Duodenal mucosa (tissue), 2 donors: Measurements from ENCODE around the gene FBXO3.

Experiments
- H3K27ac ChIP-seq: one replicate; pipeline ENCODE4 v1.7.0; 2013; ENCODE audit warnings: low read depth, low read length
- H3K27me3 ChIP-seq, 2 donors: one replicate each; pipeline ENCODE4 v1.7.0; 2013; ENCODE audit warnings: low read length in 2 of 2, control low read depth in 1 of 2; ENCODE audit not compliant: insufficient read depth in 2 of 2, control insufficient read depth in 1 of 2
- H3K36me3 ChIP-seq, 2 donors: one replicate each; pipeline ENCODE4 v1.7.0; 2013; ENCODE audit warnings: low read length in 2 of 2, control low read depth in 1 of 2; ENCODE audit not compliant: insufficient read depth in 2 of 2, control insufficient read depth in 1 of 2
- H3K4me1 ChIP-seq, 2 donors: one replicate each; pipeline ENCODE4 v1.7.0; 2013; ENCODE audit warnings: low read length in 2 of 2, control low read depth in 1 of 2; ENCODE audit not compliant: insufficient read depth in 2 of 2, control insufficient read depth in 1 of 2
- H3K4me3 ChIP-seq, 2 donors: one replicate each; pipeline ENCODE4 v1.7.0; 2013; ENCODE audit warnings: low read length in 2 of 2, low read depth in 1 of 2
- H3K9ac ChIP-seq, 2 donors: one replicate each; pipeline ENCODE4 v1.7.0; 2013; ENCODE audit warnings: low read length in 2 of 2, low read depth in 1 of 2
- H3K9me3 ChIP-seq, 2 donors: one replicate each; pipeline ENCODE4 v1.7.0; 2013; ENCODE audit warnings: low read length in 2 of 2, control low read depth in 1 of 2; ENCODE audit not compliant: control insufficient read depth in 1 of 2

The FBXO3 gene

GRCh38 chr11:33747979-33748378 is 26.3 kb downstream of the FBXO3 start:
- H3K4me3 ChIP-seq: no peak overlapping the region
- no peaks in the 10 kb centered on the region for H3K27me3 ChIP-seq
- H3K4me1 ChIP-seq: no peaks in the 10 kb centered on the region
- no peaks in the 10 kb centered on the region for H3K9me3 ChIP-seq
- no peak overlapping the region for H3K9ac ChIP-seq
- no peak overlapping the region for H3K27ac ChIP-seq
- peaks cover 5 to 40% of the 10 kb centered on the region in 2 donors for H3K36me3 ChIP-seq

- H3K4me3 ChIP-seq: no peak overlapping the region
- H3K4me1 ChIP-seq: no peaks in the 10 kb centered on the region
- no peaks in the 10 kb centered on the region for H3K27me3 ChIP-seq
- peaks cover 0 to 23% of the 10 kb centered on the region in 2 donors for H3K36me3 ChIP-seq
- no peak overlapping the region for H3K9ac ChIP-seq
- no peaks in the 10 kb centered on the region for H3K9me3 ChIP-seq
- no peak overlapping the region for H3K27ac ChIP-seq
Measured at GRCh38 chr11:33743291-33743690, 31.0 kb downstream of the FBXO3 start.

DNA sequence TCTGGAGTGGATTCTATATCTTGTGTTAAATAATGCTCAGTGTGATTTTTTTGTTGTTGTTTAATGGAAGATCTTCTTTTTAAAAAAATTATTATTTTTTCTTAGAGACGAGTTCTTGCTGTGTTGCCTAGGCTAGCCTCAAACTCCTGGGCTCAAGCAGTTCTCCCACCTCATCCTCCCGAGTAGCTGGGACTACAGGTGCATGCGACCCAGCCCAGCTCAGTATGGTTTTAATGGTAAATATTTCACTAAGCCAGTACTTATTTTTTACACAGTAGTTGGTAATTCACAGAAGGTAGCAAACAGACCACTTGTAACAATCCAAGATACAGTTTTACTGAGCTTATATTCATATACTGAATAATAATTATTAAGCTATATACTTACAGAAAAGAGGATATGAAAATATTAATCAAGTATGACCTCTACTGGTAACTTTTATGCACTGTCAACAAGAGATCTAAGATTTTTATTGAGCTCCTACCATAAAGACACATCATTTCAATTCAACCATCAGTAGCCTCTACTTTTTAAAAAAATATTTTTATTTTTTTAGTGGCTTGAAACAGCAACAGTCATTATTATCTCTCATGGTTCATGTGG is 32.0 kb downstream of the FBXO3 start:
- H3K4me3 ChIP-seq: no peak overlapping the region
- H3K9ac ChIP-seq: no peak overlapping the region
- no peak overlapping the region for H3K27ac ChIP-seq
- H3K27me3 ChIP-seq: no peaks in the 10 kb centered on the region
- peaks cover 0 to 23% of the 10 kb centered on the region in 2 donors for H3K36me3 ChIP-seq
- H3K9me3 ChIP-seq: no peaks in the 10 kb centered on the region
- peaks cover 0 to 2% of the 10 kb centered on the region in 2 donors for H3K4me1 ChIP-seq

DNA sequence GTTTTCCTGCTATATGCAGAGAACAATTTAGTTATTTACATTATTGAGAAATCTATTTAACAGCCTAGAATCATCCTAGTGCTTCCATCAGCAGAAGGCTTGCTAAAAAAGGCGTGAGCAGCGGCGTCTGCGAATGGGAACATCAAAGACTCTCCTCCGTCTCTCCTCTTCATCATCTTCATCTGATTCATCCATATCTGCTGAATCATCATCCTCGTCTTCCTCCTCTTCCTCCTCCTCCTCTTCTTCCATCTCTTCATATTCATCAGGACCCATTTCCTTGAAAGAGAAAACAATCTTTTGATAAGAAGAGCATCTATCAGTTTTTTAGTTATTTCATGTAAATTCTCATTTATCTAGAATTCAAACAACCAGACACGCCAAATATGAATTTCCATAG is 32.5 kb downstream of the FBXO3 start:
- Histone ChIP-seq H3K27ac (no peak overlapping the region), H3K36me3 (peaks cover 0 to 20% of the 10 kb centered on the region in 2 donors)

GRCh38 chr11:33737362-33737821 is 36.9 kb downstream of the FBXO3 start:
- Histone ChIP-seq H3K27me3 (no peaks in the 10 kb centered on the region), H3K4me3 (no peak overlapping the region), H3K27ac (peak overlapping the region; percentile 17), H3K36me3 (no peaks in the 10 kb centered on the region), H3K4me1 (peaks cover 20 to 24% of the 10 kb centered on the region in 2 donors), H3K9ac (no peak overlapping the region), H3K9me3 (no peaks in the 10 kb centered on the region)

More for the DNA sequence above, 32.5 kb downstream of the FBXO3 start:
- no peaks in the 10 kb centered on the region for H3K27me3 ChIP-seq
- peaks cover 0 to 8% of the 10 kb centered on the region in 2 donors for H3K4me1 ChIP-seq
- H3K9ac ChIP-seq: no peak overlapping the region
- H3K4me3 ChIP-seq: no peak overlapping the region
- no peaks in the 10 kb centered on the region for H3K9me3 ChIP-seq

DNA sequence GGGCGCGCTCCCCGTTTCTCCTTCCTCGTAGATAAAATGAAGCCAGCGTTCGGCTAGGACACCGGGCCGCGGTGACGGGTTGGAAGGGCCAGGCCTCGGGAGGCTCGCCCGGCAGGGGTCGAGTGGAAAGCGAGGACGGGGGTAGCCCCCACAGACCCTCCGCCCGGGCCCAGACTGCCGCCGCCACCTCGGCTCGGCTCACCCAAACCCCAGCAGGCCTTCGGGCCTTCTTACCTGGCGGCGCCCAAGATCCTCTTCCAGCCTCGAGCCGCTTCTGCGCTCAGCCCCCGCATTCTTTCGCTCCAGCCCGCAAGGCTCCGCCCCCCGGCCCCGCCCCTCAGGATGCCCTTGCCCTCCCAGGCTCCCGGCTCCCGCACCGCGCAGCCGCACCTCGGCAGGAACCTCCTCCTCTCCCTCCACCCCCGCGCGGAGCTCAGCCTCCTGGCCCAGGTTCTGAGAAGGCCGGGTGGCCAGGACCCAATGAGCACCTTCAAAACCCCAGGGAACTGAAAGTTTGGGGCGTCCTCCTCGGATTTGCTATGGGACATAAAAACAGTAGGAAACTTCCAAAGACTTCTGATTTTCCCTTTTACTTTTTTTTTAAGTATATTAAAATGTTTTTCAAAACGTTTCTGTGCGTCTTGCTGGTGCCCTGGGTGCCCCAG is 38.0 kb downstream of the FBXO3 start, which contains the start of gene CD59:
TSS of gene CD59 (minus strand) at position 276 of the 665 bp plus-strand sequence. CDS start 13,978 bp downstream, outside the sequence.
- Histone ChIP-seq H3K9me3 (no peaks in the 10 kb centered on the region), H3K9ac (peak within 1 kb of the TSS; percentile 64 to 80), H3K27me3 (no peaks in the 10 kb centered on the region), H3K4me1 (peaks cover 21 to 28% of the 10 kb centered on the region in 2 donors), H3K4me3 (peak within 1 kb of the TSS; percentile 71 to 81), H3K27ac (peak within 1 kb of the TSS; percentile 85), H3K36me3 (no peaks in the 10 kb centered on the region)

DNA sequence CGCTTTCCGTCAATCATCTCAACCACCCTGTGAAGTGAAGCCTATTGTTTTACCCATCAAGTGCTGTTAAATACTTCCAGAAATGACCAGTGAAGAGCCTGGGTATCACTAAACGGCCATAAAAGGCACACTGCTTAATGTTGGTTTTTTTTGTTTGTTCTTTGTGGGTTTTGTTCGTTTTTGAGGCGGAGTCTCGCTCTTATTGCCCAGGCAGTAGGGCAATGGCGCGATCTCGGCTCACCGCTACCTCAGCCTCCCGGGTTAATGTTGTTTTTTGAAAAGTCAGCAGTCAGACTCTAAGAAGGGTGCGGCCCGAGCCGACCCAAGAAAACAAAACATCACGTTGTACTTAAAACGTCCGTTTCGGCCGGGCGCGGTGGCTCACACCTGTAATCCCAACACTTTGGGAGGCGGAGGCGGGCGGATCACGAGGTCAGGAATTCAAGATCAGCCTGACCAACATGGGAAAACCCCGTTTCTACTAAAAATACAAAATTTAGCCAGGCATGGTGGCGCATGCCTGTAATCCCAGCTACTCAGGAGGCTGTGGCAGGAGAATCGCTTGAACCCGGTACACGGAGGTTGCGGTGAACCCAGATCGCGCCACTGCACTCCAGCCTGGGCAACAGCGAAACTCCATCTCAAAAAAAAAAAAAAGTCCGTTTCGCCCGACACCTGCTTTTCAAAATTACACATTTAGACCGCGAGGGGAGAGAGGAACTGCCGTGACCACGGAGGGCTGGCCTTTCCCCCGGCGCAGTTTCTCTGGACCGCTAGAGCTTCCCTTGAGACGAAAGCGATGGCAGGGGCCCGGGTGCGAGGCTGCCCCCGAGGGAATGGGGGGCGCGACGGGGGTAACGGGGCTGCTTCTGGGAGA is 38.8 kb downstream of the FBXO3 start:
- Histone ChIP-seq H3K27ac (peak overlapping the region; percentile 85), H3K9ac (peak overlapping the region; percentile 64 to 80), H3K9me3 (no peaks in the 10 kb centered on the region), H3K27me3 (no peaks in the 10 kb centered on the region), H3K4me1 (peaks cover 21 to 28% of the 10 kb centered on the region in 2 donors), H3K4me3 (peak overlapping the region; percentile 71 to 81), H3K36me3 (no peaks in the 10 kb centered on the region)

- H3K4me1 ChIP-seq: peaks cover 21 to 28% of the 10 kb centered on the region in 2 donors
Measured at GRCh38 chr11:33734441-33735270, 39.7 kb downstream of the FBXO3 start.

DNA sequence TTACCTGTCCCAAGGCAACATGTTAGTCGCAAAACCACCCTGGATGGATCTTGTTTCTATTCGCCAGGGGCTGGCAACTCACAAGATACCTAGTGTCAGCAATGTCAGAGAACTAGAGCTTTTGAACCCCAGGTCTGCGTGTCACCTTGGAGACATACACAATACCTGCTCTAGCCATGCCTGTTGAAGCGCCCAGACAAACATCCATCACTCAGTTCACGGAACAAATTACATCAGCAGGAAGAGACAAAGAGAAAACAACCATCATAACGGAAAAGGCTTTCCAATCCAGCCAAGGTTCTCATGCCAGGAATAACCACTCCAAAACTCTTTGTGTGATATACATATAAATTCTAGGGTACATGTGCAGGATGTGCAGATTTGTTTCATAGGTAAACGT is 40.3 kb downstream of the FBXO3 start:
- peak overlapping the region; percentile 48 for H3K27ac ChIP-seq
- H3K27me3 ChIP-seq: no peaks in the 10 kb centered on the region
- H3K4me3 ChIP-seq: peak overlapping the region; percentile 71 to 81
- no peaks in the 10 kb centered on the region for H3K36me3 ChIP-seq
- no peaks in the 10 kb centered on the region for H3K9me3 ChIP-seq
- peak overlapping the region in 1 of 2 donors; percentile 64 for H3K9ac ChIP-seq
- H3K4me1 ChIP-seq: peaks cover 21 to 28% of the 10 kb centered on the region in 2 donors

More at GRCh38 chr11:33734441-33735270, 39.7 kb downstream of the FBXO3 start:
- Histone ChIP-seq H3K9ac (peak overlapping the region; percentile 64 to 80), H3K9me3 (no peaks in the 10 kb centered on the region), H3K27me3 (no peaks in the 10 kb centered on the region), H3K27ac (peak overlapping the region; percentile 58), H3K36me3 (no peaks in the 10 kb centered on the region), H3K4me3 (peak overlapping the region; percentile 71 to 81)
